ES-I3 (cell line): Measurements from ENCODE around the gene MFSD11.
"Not testable (repeated sequence)": the region's sequence is repeated elsewhere in the genome, so short reads cannot be mapped to it uniquely, and the experiment has no call there.

Experiments
- H3K36me3 ChIP-seq: 2 replicates; pipeline ENCODE4 v1.6.1; 2013; ENCODE audit warnings: mild to moderate bottlenecking, low read length, control low read depth, moderate library complexity; ENCODE audit not compliant: insufficient read depth
- H3K4me1 ChIP-seq: 2 replicates; pipeline ENCODE4 v1.6.1; 2013; ENCODE audit warnings: mild to moderate bottlenecking, control low read depth, low read length; ENCODE audit not compliant: insufficient read depth
- H3K9ac ChIP-seq: 2 replicates; pipeline ENCODE4 v1.6.1; 2013; ENCODE audit warnings: low read depth, mild to moderate bottlenecking, low read length, moderate library complexity
- H3K9me3 ChIP-seq: 2 replicates; pipeline ENCODE4 v1.6.1; 2013; ENCODE audit warnings: mild to moderate bottlenecking, low read length, moderate library complexity; ENCODE audit not compliant: control insufficient read depth, insufficient read depth

MFSD11 gene

GRCh38 chr17:76739568-76740115 lies 1.7 kb downstream of the MFSD11 start:
- H3K9me3 ChIP-seq, H3K9ac ChIP-seq: not testable (repeated sequence)
- H3K36me3 ChIP-seq = peaks cover 20% of the 10 kb centered on the region
- H3K4me1 ChIP-seq = peaks cover 15% of the 10 kb centered on the region

GRCh38 chr17:76740329-76741118 lies 2.6 kb downstream of the MFSD11 start:
- Histone ChIP-seq H3K36me3 (peaks cover 20% of the 10 kb centered on the region), H3K4me1 (peaks cover 7% of the 10 kb centered on the region), H3K9me3 (no peaks in the 10 kb centered on the region), H3K9ac (no peak overlapping the region)

GRCh38 chr17:76742958-76743357 lies 5.0 kb downstream of the MFSD11 start:
- Histone ChIP-seq H3K36me3 (peaks cover 14% of the 10 kb centered on the region), H3K9ac (no peak overlapping the region), H3K9me3 (no peaks in the 10 kb centered on the region), H3K4me1 (peaks cover 6% of the 10 kb centered on the region)

GRCh38 chr17:76744747-76745146 lies 6.8 kb downstream of the MFSD11 start:
- Histone ChIP-seq H3K36me3 (peaks cover 14% of the 10 kb centered on the region), H3K9me3 (no peaks in the 10 kb centered on the region), H3K4me1 (no peaks in the 10 kb centered on the region), H3K9ac (no peak overlapping the region)

GRCh38 chr17:76745785-76746184 lies 7.9 kb downstream of the MFSD11 start:
- not testable (repeated sequence) for H3K9ac ChIP-seq, H3K9me3 ChIP-seq, H3K4me1 ChIP-seq
- H3K36me3 ChIP-seq = peaks cover 14% of the 10 kb centered on the region

- Histone ChIP-seq H3K4me1 (no peaks in the 10 kb centered on the region), H3K9me3 (no peaks in the 10 kb centered on the region), H3K36me3 (peaks cover 14% of the 10 kb centered on the region), H3K9ac (no peak overlapping the region)
Measured at GRCh38 chr17:76747716-76748363, 9.9 kb downstream of the MFSD11 start.

GRCh38 chr17:76748657-76749056 lies 10.7 kb downstream of the MFSD11 start:
- Histone ChIP-seq H3K9ac (no peak overlapping the region), H3K4me1 (0 out of 2 replicates have a peak, but pooled peaks cover 2% of the 10 kb centered on the region), H3K36me3 (peaks cover 14% of the 10 kb centered on the region), H3K9me3 (no peaks in the 10 kb centered on the region)

GRCh38 chr17:76751416-76751993 lies 13.6 kb downstream of the MFSD11 start:
- 0 out of 2 replicates have a peak, but pooled peaks cover 5% of the 10 kb centered on the region for H3K4me1 ChIP-seq
- H3K9me3 ChIP-seq = no peaks in the 10 kb centered on the region
- no peaks in the 10 kb centered on the region for H3K36me3 ChIP-seq
- H3K9ac ChIP-seq = no peak overlapping the region

GRCh38 chr17:76752006-76752405 lies 14.1 kb downstream of the MFSD11 start:
- Histone ChIP-seq H3K36me3 (no peaks in the 10 kb centered on the region), H3K9me3 (no peaks in the 10 kb centered on the region), H3K9ac (no peak overlapping the region), H3K4me1 (0 out of 2 replicates have a peak, but pooled peaks cover 5% of the 10 kb centered on the region)

- Histone ChIP-seq H3K36me3 (no peaks in the 10 kb centered on the region), H3K4me1 (0 out of 2 replicates have a peak, but pooled peaks cover 5% of the 10 kb centered on the region), H3K9ac (no peak overlapping the region), H3K9me3 (no peaks in the 10 kb centered on the region)
Measured at GRCh38 chr17:76753061-76753961, 15.4 kb downstream of the MFSD11 start.

GRCh38 chr17:76755285-76755684 lies 17.4 kb downstream of the MFSD11 start:
- no peaks in the 10 kb centered on the region for H3K9me3 ChIP-seq
- H3K4me1 ChIP-seq = 0 out of 2 replicates have a peak, but pooled peaks cover 5% of the 10 kb centered on the region
- H3K9ac ChIP-seq = no peak overlapping the region
- H3K36me3 ChIP-seq = no peaks in the 10 kb centered on the region

GRCh38 chr17:76757256-76757655 lies 19.3 kb downstream of the MFSD11 start:
- H3K4me1 ChIP-seq = peaks cover 9% of the 10 kb centered on the region; the same call in 1 of the 2 replicates
- no peak overlapping the region for H3K9ac ChIP-seq
- no peaks in the 10 kb centered on the region for H3K36me3 ChIP-seq
- H3K9me3 ChIP-seq = no peaks in the 10 kb centered on the region

- Histone ChIP-seq H3K9ac (no peak overlapping the region), H3K36me3 (no peaks in the 10 kb centered on the region), H3K4me1 (peaks cover 13% of the 10 kb centered on the region), H3K9me3 (no peaks in the 10 kb centered on the region)
Measured at GRCh38 chr17:76758570-76758969, 20.7 kb downstream of the MFSD11 start.
